ENCODE results near the gene SELENBP1. TPM values are rescaled to one million over a fixed set of nuclear protein-coding genes. Genes with fewer than 3 reads are reported as not detected.

Gene SELENBP1
- total RNA-seq, 2 donors from 2014 or later = 41.8 to 67.6 TPM

DNA sequence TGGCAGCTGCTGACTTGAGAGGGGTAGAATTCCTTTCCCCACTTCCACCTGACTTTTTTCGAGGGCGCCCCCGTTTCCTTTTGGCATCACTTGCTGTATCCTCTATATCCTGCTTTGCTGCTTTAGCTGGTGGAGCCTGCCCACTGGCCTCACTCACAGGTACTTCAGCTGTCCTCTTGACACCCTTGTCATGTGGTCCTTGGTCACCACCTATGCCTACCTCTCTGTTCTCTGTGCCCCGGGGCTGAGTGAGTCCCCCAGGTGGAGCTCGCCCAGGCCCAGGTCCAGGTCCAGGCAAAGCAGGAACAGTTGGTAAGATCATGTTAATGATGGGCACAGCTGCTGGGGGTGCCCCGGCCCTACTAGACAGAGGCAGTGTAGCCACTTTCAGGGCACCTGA, 29.9 kb downstream of the SELENBP1 start:
- Histone ChIP-seq H3K36me3 (peaks cover 15% of the 10 kb centered on the region), H3K9me3 (no peaks in the 10 kb centered on the region), H3K27ac (no peak overlapping the region), H3K27me3 (replicated peaks; ENCODE audit: insufficient read depth) (no peaks in the 10 kb centered on the region), H3K4me1 (ENCODE audit: control insufficient read depth in 1 of 2, low read depth in 2 of 2) (peaks cover 0 to 11% of the 10 kb centered on the region in 2 donors), H3K4me3 (no peak overlapping the region)
- TF ChIP-seq, protein P1, sequence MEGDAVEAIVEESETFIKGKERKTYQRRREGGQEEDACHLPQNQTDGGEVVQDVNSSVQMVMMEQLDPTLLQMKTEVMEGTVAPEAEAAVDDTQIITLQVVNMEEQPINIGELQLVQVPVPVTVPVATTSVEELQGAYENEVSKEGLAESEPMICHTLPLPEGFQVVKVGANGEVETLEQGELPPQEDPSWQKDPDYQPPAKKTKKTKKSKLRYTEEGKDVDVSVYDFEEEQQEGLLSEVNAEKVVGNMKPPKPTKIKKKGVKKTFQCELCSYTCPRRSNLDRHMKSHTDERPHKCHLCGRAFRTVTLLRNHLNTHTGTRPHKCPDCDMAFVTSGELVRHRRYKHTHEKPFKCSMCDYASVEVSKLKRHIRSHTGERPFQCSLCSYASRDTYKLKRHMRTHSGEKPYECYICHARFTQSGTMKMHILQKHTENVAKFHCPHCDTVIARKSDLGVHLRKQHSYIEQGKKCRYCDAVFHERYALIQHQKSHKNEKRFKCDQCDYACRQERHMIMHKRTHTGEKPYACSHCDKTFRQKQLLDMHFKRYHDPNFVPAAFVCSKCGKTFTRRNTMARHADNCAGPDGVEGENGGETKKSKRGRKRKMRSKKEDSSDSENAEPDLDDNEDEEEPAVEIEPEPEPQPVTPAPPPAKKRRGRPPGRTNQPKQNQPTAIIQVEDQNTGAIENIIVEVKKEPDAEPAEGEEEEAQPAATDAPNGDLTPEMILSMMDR (IDR thresholded peaks at IDR 0.05) = no peak
- ATAC-seq (ENCODE audit: insufficient number of reproducible peaks, low FRiP score, low read depth) (no peak), DNase-seq (ENCODE audit: low spot score) (no peak)

DNA sequence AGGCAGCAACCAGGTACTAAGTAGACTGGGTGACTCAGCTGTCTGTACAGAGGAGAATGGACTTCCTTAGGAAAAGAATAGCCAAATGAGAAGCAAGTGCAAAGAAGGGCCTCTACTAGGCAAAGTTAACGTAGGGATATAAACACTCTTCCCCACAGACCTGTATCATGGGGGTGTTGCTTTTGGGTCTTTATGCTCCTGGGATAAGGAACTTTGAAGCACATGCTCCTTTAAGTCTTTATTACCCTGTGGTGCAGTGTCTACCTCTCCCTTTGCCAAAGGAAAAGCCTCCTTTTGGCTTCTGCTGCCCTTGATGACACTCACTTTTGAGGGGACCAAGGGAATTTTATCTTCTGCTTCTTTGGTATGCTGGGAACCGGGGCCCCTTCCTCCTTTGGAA, 30.5 kb downstream of the SELENBP1 start:
- no peak for DNase-seq (ENCODE audit: low spot score)
- H3K27ac ChIP-seq = no peak overlapping the region
- H3K27me3 ChIP-seq (replicated peaks; ENCODE audit: insufficient read depth) = no peaks in the 10 kb centered on the region
- H3K36me3 ChIP-seq = peaks cover 15% of the 10 kb centered on the region
- no peaks in the 10 kb centered on the region for H3K9me3 ChIP-seq
- no peak for ATAC-seq (ENCODE audit: insufficient number of reproducible peaks, low FRiP score, low read depth)
- no peak overlapping the region for H3K4me3 ChIP-seq
- H3K4me1 ChIP-seq (ENCODE audit: control insufficient read depth in 1 of 2, low read depth in 2 of 2) = peaks cover 0 to 10% of the 10 kb centered on the region in 2 donors
- TF ChIP-seq, protein P1 (IDR thresholded peaks at IDR 0.05) = no peak

DNA sequence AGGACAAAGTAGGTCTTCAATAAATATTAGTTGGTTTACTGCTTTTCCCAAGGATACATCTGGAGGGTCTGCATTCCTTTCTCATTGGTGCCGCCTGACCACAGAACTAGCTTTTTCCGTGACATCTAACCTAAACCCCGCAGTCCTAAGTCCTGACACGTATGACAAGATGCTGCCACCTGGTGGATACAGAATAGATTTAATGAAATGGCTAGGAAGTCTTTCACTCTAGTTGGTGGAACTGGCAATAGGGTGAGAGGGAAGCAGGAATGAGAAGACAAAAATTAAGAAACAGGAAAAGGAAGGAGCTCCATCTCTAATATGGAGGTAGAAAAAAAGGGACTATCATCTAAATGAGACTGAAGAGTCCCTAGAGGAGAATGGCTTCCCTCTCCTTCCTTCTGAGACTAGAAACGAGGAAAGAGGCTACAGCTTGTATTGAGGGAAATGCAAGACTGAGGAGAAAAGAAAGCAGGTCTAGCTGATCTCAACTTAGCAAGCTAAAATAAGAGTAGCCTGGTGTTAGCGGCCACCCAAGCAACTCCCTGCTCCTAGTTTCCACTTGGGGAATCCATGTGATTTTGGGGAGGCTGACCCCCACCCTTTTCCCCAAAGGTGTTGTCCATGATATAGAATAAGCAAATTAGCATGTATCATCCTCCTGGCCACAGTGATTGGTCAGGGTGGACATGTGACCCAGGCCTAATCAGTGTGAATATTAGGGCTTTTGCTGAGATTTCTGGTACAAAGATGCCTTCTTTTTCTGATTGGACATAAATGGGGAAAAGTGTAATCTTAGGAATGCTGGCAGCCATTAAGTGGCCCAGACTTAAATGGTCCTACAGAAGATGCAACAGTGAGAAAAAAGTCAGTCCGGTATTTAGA, 31.4 kb downstream of the SELENBP1 start:
- Histone ChIP-seq H3K4me3 (no peak overlapping the region), H3K27ac (peak overlapping the region; percentile 49 to 51), H3K27me3 (replicated peaks; ENCODE audit: insufficient read depth) (no peaks in the 10 kb centered on the region), H3K4me1 (ENCODE audit: control insufficient read depth in 1 of 2, low read depth in 2 of 2) (peaks cover 0 to 7% of the 10 kb centered on the region in 2 donors), H3K9me3 (no peaks in the 10 kb centered on the region), H3K36me3 (peaks cover 15% of the 10 kb centered on the region)
- TF ChIP-seq, protein P1 (IDR thresholded peaks at IDR 0.05) = peak; percentile 76
- DNase-seq (ENCODE audit: low spot score) = no peak
- ATAC-seq (ENCODE audit: insufficient number of reproducible peaks, low FRiP score, low read depth) = peak; percentile 74

DNA sequence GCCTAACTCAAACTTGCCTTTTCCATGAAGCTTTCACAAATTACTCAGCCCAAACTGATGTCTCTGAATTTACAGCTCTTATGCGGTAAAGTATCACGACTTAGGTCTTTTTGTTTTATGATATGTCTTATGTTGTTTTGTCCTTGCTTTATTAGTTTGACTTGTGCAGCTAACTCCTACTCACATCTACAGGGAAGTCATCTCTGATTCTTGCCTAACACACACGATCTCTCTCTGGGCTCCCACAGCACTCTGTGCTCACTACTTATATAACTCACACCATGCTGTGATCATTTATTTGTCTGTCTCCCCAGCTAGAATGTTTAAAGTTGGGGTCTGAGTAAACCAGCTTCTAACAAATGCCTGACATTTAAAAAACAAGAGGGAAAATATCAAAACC, 35.9 kb downstream of the SELENBP1 start:
- ATAC-seq (ENCODE audit: insufficient number of reproducible peaks, low FRiP score, low read depth) = no peak
- TF ChIP-seq, protein P1 (IDR thresholded peaks at IDR 0.05) = no peak
- no peak overlapping the region for H3K4me3 ChIP-seq
- no peaks in the 10 kb centered on the region for H3K9me3 ChIP-seq
- no peaks in the 10 kb centered on the region for H3K4me1 ChIP-seq (ENCODE audit: control insufficient read depth in 1 of 2, low read depth in 2 of 2)
- no peaks in the 10 kb centered on the region for H3K27me3 ChIP-seq (replicated peaks; ENCODE audit: insufficient read depth)
- H3K27ac ChIP-seq = no peak overlapping the region
- DNase-seq (ENCODE audit: low spot score) = no peak
- H3K36me3 ChIP-seq = no peaks in the 10 kb centered on the region

DNA sequence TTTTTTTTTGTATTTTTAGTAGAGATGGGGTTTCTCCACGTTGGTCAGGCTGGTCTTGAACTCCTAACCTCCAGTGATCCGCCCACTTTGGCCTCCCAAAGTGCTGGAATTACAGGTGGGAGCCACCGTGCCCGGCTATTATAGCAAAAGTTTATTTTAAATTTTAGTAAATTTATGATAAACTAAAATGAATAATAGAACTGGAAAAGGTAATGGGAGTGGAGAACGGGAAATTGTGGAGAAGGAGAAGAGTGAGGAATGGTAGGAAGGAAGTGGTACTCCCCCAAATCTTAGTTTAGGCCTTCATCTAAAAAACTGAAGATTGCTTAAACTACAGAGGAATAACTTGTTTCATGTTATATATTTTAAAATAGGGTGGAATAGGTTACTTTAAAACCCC, 37.7 kb downstream of the SELENBP1 start:
- H3K36me3 ChIP-seq = no peaks in the 10 kb centered on the region
- TF ChIP-seq, protein P1 (IDR thresholded peaks at IDR 0.05) = no peak
- H3K27me3 ChIP-seq (replicated peaks; ENCODE audit: insufficient read depth) = no peaks in the 10 kb centered on the region
- ATAC-seq (ENCODE audit: insufficient number of reproducible peaks, low FRiP score, low read depth) = no peak
- no peak for DNase-seq (ENCODE audit: low spot score)
- no peak overlapping the region for H3K4me3 ChIP-seq
- H3K27ac ChIP-seq = no peak overlapping the region
- no peaks in the 10 kb centered on the region for H3K9me3 ChIP-seq
- no peaks in the 10 kb centered on the region for H3K4me1 ChIP-seq (ENCODE audit: control insufficient read depth in 1 of 2, low read depth in 2 of 2)

Data from thoracic aorta (tissue), 2 donors.